ENCODE data around the gene TMEM178B. TPM values are rescaled to one million over a fixed set of nuclear protein-coding genes. Genes with fewer than 3 reads are reported as not detected.

Gene TMEM178B
- total and polyA plus RNA-seq, 9 of the 15 experiments (the other 6 are each of a cell fraction or from before 2014, with no cell fraction given): under 0.01 to 0.03 (median 0.01) TPM; not detected in 5

DNA sequence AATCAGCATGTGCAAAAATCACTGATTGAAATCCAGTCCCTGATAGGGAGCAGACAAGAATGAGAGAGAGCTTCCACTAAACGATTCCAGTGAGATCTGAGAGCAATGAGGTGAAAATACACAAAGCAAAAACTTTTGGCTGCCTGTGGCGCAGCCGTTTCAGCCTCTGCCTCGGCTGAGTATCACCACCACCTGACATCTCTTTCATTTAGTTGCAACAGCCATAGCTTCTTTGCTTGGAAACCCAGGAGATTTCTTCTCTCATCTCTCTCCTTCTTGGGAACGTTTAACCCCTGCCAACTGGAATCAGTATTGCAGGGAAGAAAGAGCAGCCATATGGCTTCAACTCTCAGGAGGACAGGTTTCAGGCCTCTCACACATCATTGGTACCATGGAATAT lies 240.0 kb downstream of the TMEM178B start (continued):
- TF ChIP-seq, protein P1, sequence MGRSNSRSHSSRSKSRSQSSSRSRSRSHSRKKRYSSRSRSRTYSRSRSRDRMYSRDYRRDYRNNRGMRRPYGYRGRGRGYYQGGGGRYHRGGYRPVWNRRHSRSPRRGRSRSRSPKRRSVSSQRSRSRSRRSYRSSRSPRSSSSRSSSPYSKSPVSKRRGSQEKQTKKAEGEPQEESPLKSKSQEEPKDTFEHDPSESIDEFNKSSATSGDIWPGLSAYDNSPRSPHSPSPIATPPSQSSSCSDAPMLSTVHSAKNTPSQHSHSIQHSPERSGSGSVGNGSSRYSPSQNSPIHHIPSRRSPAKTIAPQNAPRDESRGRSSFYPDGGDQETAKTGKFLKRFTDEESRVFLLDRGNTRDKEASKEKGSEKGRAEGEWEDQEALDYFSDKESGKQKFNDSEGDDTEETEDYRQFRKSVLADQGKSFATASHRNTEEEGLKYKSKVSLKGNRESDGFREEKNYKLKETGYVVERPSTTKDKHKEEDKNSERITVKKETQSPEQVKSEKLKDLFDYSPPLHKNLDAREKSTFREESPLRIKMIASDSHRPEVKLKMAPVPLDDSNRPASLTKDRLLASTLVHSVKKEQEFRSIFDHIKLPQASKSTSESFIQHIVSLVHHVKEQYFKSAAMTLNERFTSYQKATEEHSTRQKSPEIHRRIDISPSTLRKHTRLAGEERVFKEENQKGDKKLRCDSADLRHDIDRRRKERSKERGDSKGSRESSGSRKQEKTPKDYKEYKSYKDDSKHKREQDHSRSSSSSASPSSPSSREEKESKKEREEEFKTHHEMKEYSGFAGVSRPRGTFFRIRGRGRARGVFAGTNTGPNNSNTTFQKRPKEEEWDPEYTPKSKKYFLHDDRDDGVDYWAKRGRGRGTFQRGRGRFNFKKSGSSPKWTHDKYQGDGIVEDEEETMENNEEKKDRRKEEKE (IDR thresholded peaks at IDR 0.05; ENCODE audit: borderline replicate concordance in 1 of 2, control insufficient read depth in 1 of 2, low read depth in 2 of 2, low read length in 1 of 2): no peak

DNA sequence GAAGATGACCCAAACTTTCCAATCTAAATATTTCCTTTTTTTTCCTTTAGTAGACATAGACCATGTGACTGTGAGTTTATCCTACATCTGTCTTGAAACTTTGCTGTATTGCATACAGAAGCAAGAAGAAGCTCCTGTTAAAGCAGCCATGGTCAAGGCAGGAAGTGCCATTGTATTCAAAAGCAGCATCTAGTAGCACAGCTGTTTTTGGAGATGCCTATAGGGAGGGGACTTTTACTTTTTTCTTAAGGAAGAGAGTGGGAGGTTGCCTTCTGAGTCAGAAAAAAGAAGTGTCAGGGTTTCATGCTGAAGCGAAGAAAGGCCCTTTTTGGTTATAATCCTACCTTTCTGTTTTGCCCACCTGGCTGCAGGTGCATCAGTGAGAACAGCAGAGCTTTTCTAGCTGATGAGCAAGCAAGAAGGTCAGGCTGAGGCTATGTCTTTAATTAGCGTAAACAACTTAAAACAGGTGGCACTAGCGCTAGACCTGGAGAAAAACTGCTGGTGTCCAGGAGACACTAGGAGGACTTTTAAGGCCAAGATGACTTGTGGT lies 243.2 kb downstream of the TMEM178B start:
- no TSS peak for BruUV-seq (replicated peaks)

More for the DNA sequence above, 243.2 kb downstream of the TMEM178B start:
- CTCF ChIA-PET (ENCODE audit: low intra/inter-chr PET ratio): no interaction called here
- no peaks in the 10 kb centered on the region for H3K36me3 ChIP-seq (ENCODE audit: control insufficient read depth, insufficient read depth, low read length)
- H3K4me3 ChIP-seq: no peak overlapping the region
- 0% methylated on average over 3 of the region's 3 CpGs for WGBS (ENCODE audit: insufficient coverage, low coverage, missing lambda C conversion rate)
- H4K20me1 ChIP-seq (replicated peaks; ENCODE audit: control insufficient read depth, insufficient read depth, low read length): no peaks in the 10 kb centered on the region
- DNase-seq (ENCODE audit: extremely low read depth in 1 of 4, low spot score in 3 of 4): no peak
- no peak overlapping the region for H2AFZ ChIP-seq (ENCODE audit: low read depth, low read length)
- no peaks in the 10 kb centered on the region for H3K79me2 ChIP-seq (ENCODE audit: control insufficient read depth, insufficient read depth, low read length)
- no peaks in the 10 kb centered on the region for H3K9me3 ChIP-seq (replicated peaks; ENCODE audit: control insufficient read depth, insufficient read depth, low read depth, low read length)
- POLR2A ChIA-PET: interaction anchor here (1.7 kb wide), 1 partner anchor 9 kb away, joined by 4 read pairs; no protein-coding TSS in a partner anchor
- in situ Hi-C loops (cut with MboI) (no loop called here), intact Hi-C loops (cut with micrococcal nuclease) (no loop called here)
- H3K4me2 ChIP-seq (ENCODE audit: insufficient read depth, low read length): no peak overlapping the region
- H3K27ac ChIP-seq (ENCODE audit: extremely low read depth, low read depth, low read length): no peak overlapping the region
- no peak for ATAC-seq
- TF ChIP-seq GABPB1 (CRISPR knock-in tag; IDR thresholded peaks at IDR 0.05): no peak
- no peak for TF ChIP-seq POLR2AphosphoS5 (IDR thresholded peaks at IDR 0.05; ENCODE audit: control insufficient read depth, insufficient read depth, low read depth, low read length)
- no peak for TF ChIP-seq PTTG1 (tag; IDR thresholded peaks at IDR 0.05; ENCODE audit: low read depth)
- no peak for TF ChIP-seq BCOR (IDR thresholded peaks at IDR 0.05)
- no peak for TF ChIP-seq BRF1 (IDR thresholded peaks at IDR 0.05; ENCODE audit: borderline replicate concordance, extremely low read depth, insufficient read length)
- TF ChIP-seq POLR2B (IDR thresholded peaks at IDR 0.05; ENCODE audit: low read depth, partially characterized antibody): no peak
- TF ChIP-seq, protein P2, sequence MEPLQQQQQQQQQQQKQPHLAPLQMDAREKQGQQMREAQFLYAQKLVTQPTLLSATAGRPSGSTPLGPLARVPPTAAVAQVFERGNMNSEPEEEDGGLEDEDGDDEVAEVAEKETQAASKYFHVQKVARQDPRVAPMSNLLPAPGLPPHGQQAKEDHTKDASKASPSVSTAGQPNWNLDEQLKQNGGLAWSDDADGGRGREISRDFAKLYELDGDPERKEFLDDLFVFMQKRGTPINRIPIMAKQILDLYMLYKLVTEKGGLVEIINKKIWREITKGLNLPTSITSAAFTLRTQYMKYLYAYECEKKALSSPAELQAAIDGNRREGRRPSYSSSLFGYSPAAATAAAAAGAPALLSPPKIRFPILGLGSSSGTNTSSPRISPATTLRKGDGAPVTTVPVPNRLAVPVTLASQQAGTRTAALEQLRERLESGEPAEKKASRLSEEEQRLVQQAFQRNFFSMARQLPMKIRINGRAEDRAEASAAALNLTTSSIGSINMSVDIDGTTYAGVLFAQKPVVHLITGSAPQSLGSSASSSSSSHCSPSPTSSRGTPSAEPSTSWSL (CRISPR knock-in tag; IDR thresholded peaks at IDR 0.05; ENCODE audit: borderline replicate concordance): no peak
- TF ChIP-seq, protein P3, sequence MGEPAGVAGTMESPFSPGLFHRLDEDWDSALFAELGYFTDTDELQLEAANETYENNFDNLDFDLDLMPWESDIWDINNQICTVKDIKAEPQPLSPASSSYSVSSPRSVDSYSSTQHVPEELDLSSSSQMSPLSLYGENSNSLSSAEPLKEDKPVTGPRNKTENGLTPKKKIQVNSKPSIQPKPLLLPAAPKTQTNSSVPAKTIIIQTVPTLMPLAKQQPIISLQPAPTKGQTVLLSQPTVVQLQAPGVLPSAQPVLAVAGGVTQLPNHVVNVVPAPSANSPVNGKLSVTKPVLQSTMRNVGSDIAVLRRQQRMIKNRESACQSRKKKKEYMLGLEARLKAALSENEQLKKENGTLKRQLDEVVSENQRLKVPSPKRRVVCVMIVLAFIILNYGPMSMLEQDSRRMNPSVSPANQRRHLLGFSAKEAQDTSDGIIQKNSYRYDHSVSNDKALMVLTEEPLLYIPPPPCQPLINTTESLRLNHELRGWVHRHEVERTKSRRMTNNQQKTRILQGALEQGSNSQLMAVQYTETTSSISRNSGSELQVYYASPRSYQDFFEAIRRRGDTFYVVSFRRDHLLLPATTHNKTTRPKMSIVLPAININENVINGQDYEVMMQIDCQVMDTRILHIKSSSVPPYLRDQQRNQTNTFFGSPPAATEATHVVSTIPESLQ (CRISPR knock-in tag; IDR thresholded peaks at IDR 0.05): no peak
- FAIRE-seq: no peak
- H3K4me1 ChIP-seq (replicated peaks in 1 of 2; ENCODE audit: control insufficient read depth in 2 of 2, insufficient read depth in 2 of 2, low read length in 2 of 2): no peaks in the 10 kb centered on the region
- no peaks in the 10 kb centered on the region for H3K27me3 ChIP-seq (ENCODE audit: control insufficient read depth in 2 of 2, insufficient read depth in 2 of 2, low read length in 2 of 2)
- no peaks in the 10 kb centered on the region for H3K9me1 ChIP-seq (ENCODE audit: control insufficient read depth, insufficient read depth, low read length)
- no peak overlapping the region for H3K9ac ChIP-seq (ENCODE audit: insufficient read depth in 1 of 2, low read depth in 2 of 2, low read length in 2 of 2)
